ENCODE results near the gene ZNF543. TPM values are rescaled to one million over a fixed set of nuclear protein-coding genes. Genes with fewer than 3 reads are reported as not detected.

ZNF543 gene
- total RNA-seq, 1 donor from 2014 or later: 16.1 TPM

- Mint-ChIP-seq H3K9me3 (no peaks in the 10 kb centered on the region), H3K4me3 (no peak overlapping the region), H3K27me3 (no peaks in the 10 kb centered on the region), H3K27ac (no peak overlapping the region), H3K4me1 (peaks cover 17% of the 10 kb centered on the region), H3K36me3 (ENCODE audit: low read depth) (peaks cover 58% of the 10 kb centered on the region)
- intact Hi-C loops (cut with micrococcal nuclease): no loop called here
- ChIA-PET POLR2A (interaction anchor here (1.6 kb wide), 2 partner anchors 16 to 18 kb away, joined by 5 to 6 read pairs; no protein-coding TSS in a partner anchor), CTCF (interaction anchor here (1.1 to 1.4 kb wide), 2 partner anchors 51 to 198 kb away, joined by 3 read pairs; no protein-coding TSS in a partner anchor)
- TF ChIP-seq CTCF (IDR thresholded peaks at IDR 0.05): no peak
- ATAC-seq (ENCODE audit: low read depth): no peak
- DNase-seq: no peak
Measured at GRCh38 chr19:57302727-57303401, 17.4 kb upstream of the ZNF543 start.

GRCh38 chr19:57305056-57305455 lies 15.2 kb upstream of the ZNF543 start:
- no peak overlapping the region for H3K4me3 Mint-ChIP-seq
- no peaks in the 10 kb centered on the region for H3K27me3 Mint-ChIP-seq
- ChIA-PET CTCF (no interaction called here), POLR2A (no interaction called here)
- H3K9me3 Mint-ChIP-seq: no peaks in the 10 kb centered on the region
- DNase-seq: no peak
- intact Hi-C loops (cut with micrococcal nuclease): no loop called here
- no peak for TF ChIP-seq CTCF (IDR thresholded peaks at IDR 0.05)
- H3K36me3 Mint-ChIP-seq (ENCODE audit: low read depth): peaks cover 41% of the 10 kb centered on the region
- H3K27ac Mint-ChIP-seq: no peak overlapping the region
- H3K4me1 Mint-ChIP-seq: peaks cover 16% of the 10 kb centered on the region
- ATAC-seq (ENCODE audit: low read depth): no peak

- no peak overlapping the region for H3K27ac Mint-ChIP-seq
- DNase-seq (no peak), ATAC-seq (ENCODE audit: low read depth) (no peak)
- intact Hi-C loops (cut with micrococcal nuclease): no loop called here
- no peaks in the 10 kb centered on the region for H3K9me3 Mint-ChIP-seq
- POLR2A ChIA-PET: interaction anchor here (0.5 kb wide), 1 partner anchor 22 kb away, joined by 3 read pairs; no protein-coding TSS in a partner anchor
- H3K36me3 Mint-ChIP-seq (ENCODE audit: low read depth): peaks cover 12% of the 10 kb centered on the region
- H3K27me3 Mint-ChIP-seq: peaks cover 2% of the 10 kb centered on the region
- no peak for TF ChIP-seq CTCF (IDR thresholded peaks at IDR 0.05)
- H3K4me3 Mint-ChIP-seq: no peak overlapping the region
- no peaks in the 10 kb centered on the region for H3K4me1 Mint-ChIP-seq
- CTCF ChIA-PET: no interaction called here
Measured at GRCh38 chr19:57308514-57308913, 11.8 kb upstream of the ZNF543 start.

- no peak overlapping the region for H3K4me3 Mint-ChIP-seq
- intact Hi-C loops (cut with micrococcal nuclease): no loop called here
- H3K9me3 Mint-ChIP-seq: no peaks in the 10 kb centered on the region
- no peak overlapping the region for H3K27ac Mint-ChIP-seq
- ATAC-seq (ENCODE audit: low read depth): no peak
- TF ChIP-seq CTCF (IDR thresholded peaks at IDR 0.05): no peak
- no peaks in the 10 kb centered on the region for H3K4me1 Mint-ChIP-seq
- ChIA-PET CTCF (no interaction called here), POLR2A (interaction anchor here (0.6 kb wide), 1 partner anchor 75 kb away, joined by 4 read pairs; no protein-coding TSS in a partner anchor)
- no peak for DNase-seq
- no peaks in the 10 kb centered on the region for H3K36me3 Mint-ChIP-seq (ENCODE audit: low read depth)
- H3K27me3 Mint-ChIP-seq: peaks cover 22% of the 10 kb centered on the region
Measured at GRCh38 chr19:57310792-57311191, 9.5 kb upstream of the ZNF543 start.

GRCh38 chr19:57314146-57314545 lies 6.1 kb upstream of the ZNF543 start:
- ChIA-PET CTCF (no interaction called here), POLR2A (no interaction called here)
- Mint-ChIP-seq H3K27me3 (peaks cover 35% of the 10 kb centered on the region), H3K4me3 (no peak overlapping the region), H3K36me3 (ENCODE audit: low read depth) (no peaks in the 10 kb centered on the region), H3K27ac (no peak overlapping the region), H3K4me1 (no peaks in the 10 kb centered on the region), H3K9me3 (no peaks in the 10 kb centered on the region)
- ATAC-seq (ENCODE audit: low read depth) (no peak), DNase-seq (no peak)
- intact Hi-C loops (cut with micrococcal nuclease): no loop called here
- no peak for TF ChIP-seq CTCF (IDR thresholded peaks at IDR 0.05)

Measured in activated B cell treated with CpG ODN at 0.5 μM for 24 hours (primary cell).